GM18870 (cell line): Measurements from ENCODE around the gene LDB2.

Experiments
- ATAC-seq: cut with Tn5 transposase; IDR thresholded peaks from one replicate; pipeline ENCODE4 v1.9.1; 2021; ENCODE audit warnings: moderate library complexity; ENCODE audit not compliant: unreplicated experiment

The LDB2 gene

DNA sequence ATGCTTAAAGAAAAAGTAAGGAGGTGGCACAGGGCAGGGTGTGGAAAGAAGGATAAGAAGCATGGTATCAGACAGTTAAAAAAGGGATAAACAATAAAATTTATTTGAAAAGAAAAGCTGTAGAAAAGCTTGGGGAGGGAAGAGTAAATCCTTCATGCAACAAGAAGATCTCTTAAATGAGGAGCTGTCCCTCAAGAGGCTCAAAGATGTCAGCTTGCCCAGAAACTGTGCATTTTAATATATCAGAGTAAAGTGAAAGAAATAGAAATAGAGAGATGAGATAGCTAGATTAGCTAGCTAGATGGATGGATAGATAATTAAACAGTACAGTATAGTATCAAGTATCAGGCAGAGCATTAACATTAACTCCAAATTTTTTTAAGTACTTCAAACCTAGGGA lies 170.3 kb downstream of the LDB2 start:
- no peak for ATAC-seq

- no peak for ATAC-seq
These were observed 171.2 kb downstream of the LDB2 start for GRCh38 chr4:16727218-16727617.

DNA sequence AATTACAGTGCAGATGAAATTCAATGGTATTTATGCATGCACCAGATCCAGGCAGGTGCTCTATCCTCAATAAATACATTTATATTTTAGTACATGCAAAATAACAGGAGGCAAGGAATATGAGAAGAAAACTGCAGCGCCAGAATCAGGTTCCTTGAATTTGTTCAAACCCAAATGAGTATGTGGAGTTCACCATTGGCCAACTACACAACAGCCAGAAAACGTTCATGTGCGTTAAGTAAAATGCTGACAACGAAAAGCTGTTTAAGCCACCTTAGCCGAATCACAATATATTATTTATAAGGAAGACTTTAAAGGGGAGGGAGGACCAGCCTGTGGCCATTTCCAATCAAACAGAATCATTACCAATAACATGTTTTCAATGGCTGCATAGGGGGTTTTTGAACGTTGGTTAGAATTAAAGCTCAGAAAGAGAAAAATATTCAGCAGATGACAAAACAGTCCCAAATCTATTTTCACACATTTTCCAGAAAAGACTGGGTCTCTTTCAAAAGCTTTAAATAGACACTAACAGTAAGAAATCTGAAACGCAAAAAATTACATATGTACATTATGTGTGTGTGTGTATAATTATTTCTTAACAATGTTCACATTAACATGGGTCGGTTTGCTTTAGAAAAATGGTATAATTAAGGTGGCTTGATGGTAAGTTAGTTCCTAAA lies 171.9 kb downstream of the LDB2 start:
- ATAC-seq: no peak

GRCh38 chr4:16725252-16725651 lies 173.2 kb downstream of the LDB2 start:
- no peak for ATAC-seq

DNA sequence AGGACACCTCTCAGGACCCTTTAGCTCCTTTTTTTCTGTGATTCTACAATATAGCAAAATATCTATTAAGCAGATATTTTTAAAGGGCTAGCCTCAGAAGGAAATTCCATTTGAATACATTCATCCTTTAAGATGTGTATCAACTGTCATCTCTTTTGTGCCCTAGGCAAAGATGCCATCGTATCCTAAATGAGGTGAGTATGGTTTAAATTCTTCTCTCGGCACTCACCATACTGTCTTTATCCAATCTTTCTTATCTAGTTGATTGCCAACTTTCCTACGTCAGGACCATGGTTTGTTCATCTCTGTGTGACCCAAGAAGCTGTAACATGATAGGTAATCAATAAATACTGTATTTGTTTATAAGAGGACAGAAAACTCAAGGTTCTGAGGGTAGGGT lies 176.0 kb downstream of the LDB2 start:
- ATAC-seq: no peak

DNA sequence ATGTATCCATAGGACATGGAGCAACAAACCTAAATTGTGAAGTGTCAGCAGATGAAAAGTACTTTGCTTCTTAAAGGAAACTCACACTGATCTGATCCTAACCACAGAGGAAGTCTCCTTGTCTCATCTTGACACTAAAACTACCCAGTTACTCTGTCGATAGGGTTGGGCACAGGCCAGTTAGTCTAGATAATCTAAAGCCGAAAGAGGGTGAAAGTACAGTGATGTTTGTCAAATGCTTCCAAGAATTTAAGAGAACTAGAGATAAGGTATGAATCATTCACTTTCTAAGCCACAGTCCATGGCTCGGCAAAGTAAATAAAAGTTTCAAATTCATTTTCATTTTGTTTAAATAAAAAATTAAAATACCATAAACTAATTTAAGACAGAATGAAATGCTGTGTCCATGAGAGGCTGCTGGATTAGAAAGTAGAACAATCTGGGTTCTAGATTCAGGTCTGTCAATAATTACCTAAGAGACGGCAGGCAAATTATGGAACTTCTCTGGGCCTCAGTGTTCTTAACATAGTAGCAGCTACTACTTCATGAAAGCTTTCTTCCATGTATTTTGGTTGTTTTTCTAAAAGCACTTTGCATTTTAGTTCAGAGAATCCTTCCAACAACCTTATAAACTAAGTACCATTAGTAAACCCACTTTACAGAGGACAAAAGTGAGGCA lies 176.7 kb downstream of the LDB2 start:
- no peak for ATAC-seq

DNA sequence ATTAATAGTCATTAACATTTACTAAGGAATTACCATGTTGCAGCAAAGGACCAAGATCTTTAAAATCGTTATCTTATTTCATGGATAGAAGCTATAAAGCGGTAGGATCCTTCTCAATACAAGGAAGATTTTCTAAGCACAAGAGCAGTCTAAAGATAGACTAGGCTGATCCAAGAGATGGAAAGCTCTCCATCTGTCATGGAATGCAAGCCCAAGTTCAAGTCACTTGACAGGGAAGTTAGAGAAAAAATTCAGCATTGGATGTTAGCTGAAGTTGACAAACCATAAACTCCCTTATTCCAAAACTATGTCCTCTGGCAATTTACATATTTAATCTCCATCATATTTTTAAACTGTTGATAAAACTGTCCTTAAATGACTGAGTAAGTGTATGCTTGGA lies 177.7 kb downstream of the LDB2 start:
- ATAC-seq: no peak

DNA sequence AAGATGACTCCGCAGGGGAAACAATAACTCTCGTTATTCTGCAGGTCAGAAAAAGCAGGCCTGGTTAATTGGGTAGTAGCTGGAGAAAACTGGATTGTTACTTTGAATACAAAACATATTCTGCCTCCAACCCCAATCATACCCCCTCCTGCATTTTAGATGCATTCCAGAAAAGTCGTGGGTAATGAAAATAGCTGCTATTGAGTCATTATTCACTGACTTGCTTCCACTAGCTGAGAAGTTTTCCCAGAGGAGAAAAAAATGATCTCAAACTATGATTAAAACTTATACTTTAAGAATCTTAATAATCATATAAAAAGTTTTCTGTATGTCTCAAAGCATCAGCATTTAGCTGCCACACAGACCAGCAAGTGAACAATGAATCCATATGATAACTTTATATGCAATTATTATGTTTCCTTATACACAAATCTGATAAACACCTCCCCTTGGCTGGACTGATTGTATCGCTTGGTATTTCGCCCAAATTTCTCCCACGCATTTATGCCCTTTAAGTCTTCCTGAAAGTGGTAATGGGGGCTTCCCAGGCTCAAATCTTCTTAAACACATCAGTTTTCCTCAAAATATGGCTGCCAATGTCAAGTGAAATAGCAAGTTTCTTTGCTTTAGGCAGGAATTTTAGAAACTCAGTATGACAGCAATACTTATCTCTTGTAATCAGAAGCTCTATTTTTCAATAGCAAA lies 181.0 kb downstream of the LDB2 start:
- no peak for ATAC-seq

GRCh38 chr4:16715482-16715881 lies 183.0 kb downstream of the LDB2 start:
- no peak for ATAC-seq

GRCh38 chr4:16714191-16714590 lies 184.3 kb downstream of the LDB2 start:
- no peak for ATAC-seq

- no peak for ATAC-seq
These were observed 184.7 kb downstream of the LDB2 start for GRCh38 chr4:16713696-16714095.

DNA sequence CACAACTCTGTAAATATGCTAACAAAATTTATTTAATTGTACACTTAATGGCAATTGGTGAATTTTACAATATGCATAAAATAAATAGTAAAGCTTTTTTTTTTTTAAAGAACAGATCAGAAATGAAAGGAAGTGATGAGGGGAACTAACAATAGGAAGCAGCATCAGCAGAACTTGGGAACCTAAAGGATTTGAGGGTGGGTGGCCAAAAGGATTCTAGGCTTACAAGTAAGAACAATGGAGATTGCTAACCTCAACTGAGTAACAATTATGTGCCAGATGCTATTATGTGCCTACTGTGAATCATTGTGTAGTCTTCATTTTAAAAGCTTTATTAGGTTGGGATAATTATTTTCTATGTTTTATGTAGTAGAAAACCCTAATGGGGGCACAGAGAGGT lies 185.2 kb downstream of the LDB2 start:
- ATAC-seq: no peak

DNA sequence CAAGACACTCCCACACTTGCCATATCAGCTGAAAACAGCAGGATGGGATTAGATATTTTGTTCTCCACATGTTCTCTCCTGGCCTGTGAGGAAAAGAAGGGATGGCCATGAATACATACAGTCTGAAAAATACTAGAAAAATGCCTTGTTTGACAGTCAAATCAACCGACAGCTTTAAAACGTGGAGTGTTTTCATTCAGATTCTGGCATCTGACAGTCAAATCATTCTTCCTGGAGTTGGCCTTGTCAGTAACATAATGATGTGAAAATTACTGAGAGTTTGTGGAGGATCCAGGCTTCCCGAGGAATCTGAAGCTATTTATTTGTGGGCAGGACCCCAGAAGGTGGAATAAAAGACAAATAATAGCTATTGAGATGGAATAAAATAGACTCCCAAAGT lies 188.2 kb downstream of the LDB2 start:
- ATAC-seq: no peak

- no peak for ATAC-seq
These were observed 190.6 kb downstream of the LDB2 start for GRCh38 chr4:16707874-16708273.

- no peak for ATAC-seq
These were observed 192.2 kb downstream of the LDB2 start for GRCh38 chr4:16706251-16706650.

DNA sequence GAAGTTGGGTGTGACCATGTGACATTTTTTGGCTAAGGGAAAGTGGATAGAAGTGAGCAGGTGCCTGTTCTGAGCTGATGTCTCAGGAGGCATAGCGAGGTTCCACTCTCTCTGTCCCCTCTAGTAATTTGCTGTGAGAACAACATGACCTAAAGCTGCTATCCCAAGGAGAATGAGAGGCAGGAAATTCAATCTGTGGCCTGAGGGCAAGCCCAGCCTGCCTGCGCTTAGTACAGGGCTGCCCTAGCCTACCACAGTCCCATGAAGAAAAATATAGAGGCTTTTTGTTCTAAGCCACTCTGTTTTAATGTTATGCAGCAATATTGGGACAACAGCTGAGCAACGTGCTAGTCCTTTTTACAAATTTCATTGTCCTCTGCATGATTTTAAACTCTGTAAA lies 193.1 kb downstream of the LDB2 start:
- ATAC-seq: no peak

DNA sequence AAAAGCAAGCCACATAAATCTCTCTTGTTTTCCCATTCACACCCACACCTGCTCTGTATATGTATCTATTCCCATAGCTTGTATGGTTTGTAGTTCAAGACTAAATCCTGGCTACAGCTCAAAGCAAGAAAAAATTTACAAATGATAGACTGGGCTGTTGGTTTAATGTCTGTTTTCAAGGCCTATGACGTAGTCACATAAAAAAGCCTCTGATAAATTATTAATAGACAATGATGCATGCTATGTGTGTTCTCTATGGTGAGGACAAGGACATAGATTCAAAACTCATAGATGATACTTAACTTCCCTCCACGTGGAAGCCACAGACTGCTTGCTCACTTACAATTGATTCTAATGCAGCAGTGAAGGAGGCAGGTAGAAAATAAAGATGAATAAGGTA lies 194.0 kb downstream of the LDB2 start:
- no peak for ATAC-seq

DNA sequence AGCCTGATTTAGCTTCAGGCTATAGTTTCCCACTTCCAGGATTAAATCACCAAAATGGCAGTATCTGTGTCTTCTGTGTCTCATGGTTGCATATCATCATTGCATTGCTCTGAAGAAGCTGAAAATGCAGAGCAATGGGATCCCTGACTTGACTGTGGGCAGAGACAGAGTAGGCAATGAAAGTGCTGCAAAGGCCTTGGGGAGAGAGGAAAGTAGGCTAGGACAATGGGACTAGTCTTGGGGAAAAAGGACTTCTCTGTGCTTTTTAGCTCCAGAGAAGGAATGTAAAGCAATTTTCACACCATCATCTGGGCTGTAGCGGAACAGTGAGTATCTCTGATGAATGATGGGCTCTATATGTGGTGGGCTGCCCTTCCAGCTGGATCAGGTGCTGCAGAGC lies 202.5 kb downstream of the LDB2 start:
- ATAC-seq: no peak

DNA sequence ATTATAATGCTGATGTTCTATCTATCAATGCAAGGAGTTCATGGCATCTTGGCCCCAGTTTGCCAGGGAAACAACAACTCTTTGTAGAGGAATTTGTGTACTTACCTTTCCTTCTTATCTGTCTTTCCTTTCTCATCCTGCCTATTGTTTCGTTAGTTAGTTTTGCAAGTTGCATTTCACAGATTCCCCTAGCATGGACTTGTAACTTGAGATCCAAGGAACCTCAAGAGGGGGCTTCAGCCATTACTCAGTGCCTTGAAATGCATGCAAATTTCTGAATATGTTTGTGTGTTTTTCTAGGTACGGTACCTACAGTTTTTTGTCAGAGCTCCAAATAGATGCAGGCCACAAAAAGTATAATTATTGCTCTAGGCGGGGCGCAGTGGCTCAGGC lies 203.6 kb downstream of the LDB2 start:
- ATAC-seq: no peak

- ATAC-seq: no peak
These were observed 204.1 kb downstream of the LDB2 start for GRCh38 chr4:16694173-16694883.

DNA sequence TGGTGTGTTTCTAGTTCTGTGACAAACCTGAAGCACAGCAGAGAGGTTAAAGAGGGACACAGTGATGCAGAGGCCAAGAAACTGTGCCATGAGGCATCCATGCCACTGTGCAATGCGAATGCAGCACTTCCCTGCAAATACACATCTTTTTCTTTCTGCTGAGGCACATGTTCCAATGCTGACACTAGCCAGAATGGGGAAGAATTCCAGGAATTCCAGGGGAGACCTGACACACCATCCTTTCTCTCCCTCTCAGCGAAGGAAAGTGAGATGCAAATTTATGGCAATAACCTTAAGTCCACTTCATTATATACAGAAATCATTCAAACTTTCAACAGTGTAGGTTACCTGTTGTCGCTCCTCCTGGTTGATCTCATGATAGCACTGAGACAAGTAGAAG lies 204.8 kb downstream of the LDB2 start:
- no peak for ATAC-seq
